Measurements from ENCODE around the gene PLCH1.

GRCh38 chr3:155748611-155749365 is 3.9 kb upstream of the PLCH1 start:
- TF ChIP-seq CTCF (IDR thresholded peaks at IDR 0.05) (no peak), KAT7 (CRISPR knock-in tag; IDR thresholded peaks at IDR 0.05; ENCODE audit: borderline replicate concordance) (no peak), NR1H2 (CRISPR knock-in tag; IDR thresholded peaks at IDR 0.05) (no peak), ZNF138 (CRISPR knock-in tag; conservative IDR thresholded peaks at IDR 0.05) (no peak), ATF2 (CRISPR knock-in tag; IDR thresholded peaks at IDR 0.05; ENCODE audit: borderline replicate concordance, low read depth) (no peak), FOXJ3 (CRISPR knock-in tag; IDR thresholded peaks at IDR 0.05; ENCODE audit: borderline replicate concordance) (no peak), AFF4 (CRISPR knock-in tag; IDR thresholded peaks at IDR 0.05; ENCODE audit: borderline replicate concordance) (no peak), FOXP4 (CRISPR knock-in tag; IDR thresholded peaks at IDR 0.05) (no peak), NR3C1 (CRISPR knock-in tag; conservative IDR thresholded peaks at IDR 0.05; ENCODE audit: low read depth) (no peak), EMX1 (CRISPR knock-in tag; IDR thresholded peaks at IDR 0.05) (no peak)
